GM11168 (cell line): Measurements from ENCODE around the gene RBCK1.

Experiments
- in situ Hi-C: fragments of 300-500 bp; cut with MboI; formaldehyde crosslinking; loops from one replicate; pipeline ENCODE4 v1.12.0; 2022; ENCODE audit warnings: low sequenced_read_pairs; ENCODE audit not compliant: unreplicated experiment

Gene RBCK1

GRCh38 chr20:396619-397431 lies 11.3 kb upstream of the RBCK1 start:
- in situ Hi-C loops = no loop called here

GRCh38 chr20:397432-398237 lies 10.5 kb upstream of the RBCK1 start:
- in situ Hi-C loops = no loop called here

GRCh38 chr20:399182-399707 lies 8.9 kb upstream of the RBCK1 start:
- in situ Hi-C loops = no loop called here

- in situ Hi-C loops = no loop called here
Measured at GRCh38 chr20:400128-400453, 8.0 kb upstream of the RBCK1 start.

GRCh38 chr20:400454-401275 lies 7.4 kb upstream of the RBCK1 start:
- in situ Hi-C loops = no loop called here

- in situ Hi-C loops = no loop called here
Measured at GRCh38 chr20:401682-402495, 6.2 kb upstream of the RBCK1 start.

- in situ Hi-C loops = no loop called here
Measured at GRCh38 chr20:402496-402885, 5.6 kb upstream of the RBCK1 start.

DNA sequence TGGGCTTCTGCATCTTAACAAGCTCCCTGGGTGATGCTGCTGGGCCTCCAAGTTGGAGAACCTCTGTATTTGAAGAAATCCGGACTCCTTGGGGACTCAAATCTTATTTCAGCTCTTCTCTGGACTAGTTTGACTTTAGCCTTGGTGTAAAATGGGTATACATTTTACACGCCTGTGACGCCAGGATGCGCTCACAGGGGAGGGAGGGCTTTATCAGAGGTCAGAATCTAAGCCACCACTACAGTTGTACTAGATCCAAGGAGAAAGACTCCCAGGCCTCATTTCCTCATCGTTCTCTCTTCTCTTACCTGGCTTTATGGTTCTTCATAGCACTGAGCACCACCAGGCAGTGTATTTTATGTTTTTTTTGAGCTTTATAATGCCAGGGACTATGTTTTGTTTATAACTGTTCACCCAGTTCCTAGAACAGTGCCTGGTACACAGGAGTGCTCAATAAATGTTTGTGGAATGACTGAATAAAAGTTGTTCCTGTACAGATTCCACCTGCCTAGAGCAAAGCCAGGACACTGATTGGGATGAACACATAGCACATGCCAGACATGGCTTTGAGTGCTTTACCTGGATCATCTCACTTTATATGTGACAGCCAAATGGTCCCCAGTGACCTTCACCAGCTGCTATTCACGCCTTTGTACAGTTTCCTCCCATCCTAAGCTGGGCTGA lies 5.1 kb upstream of the RBCK1 start:
- in situ Hi-C loops = no loop called here

DNA sequence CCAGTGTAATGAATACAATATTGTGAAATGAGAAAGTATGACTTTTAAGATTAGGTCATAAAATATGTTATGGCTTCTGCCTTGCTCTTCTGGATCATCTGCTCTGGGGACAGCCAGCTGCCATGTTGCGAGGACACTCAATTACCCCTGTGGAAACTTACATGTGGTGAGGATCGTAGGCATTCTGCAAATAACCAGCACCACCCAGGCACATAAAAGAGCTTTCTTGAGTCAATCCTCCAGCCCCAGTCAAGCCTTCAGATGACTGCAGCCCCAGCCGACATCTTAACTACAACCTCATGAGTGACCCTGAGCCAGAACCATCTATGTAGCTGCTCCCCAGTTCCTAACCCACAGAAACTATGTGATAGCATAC lies 4.5 kb upstream of the RBCK1 start:
- in situ Hi-C loops = no loop called here

DNA sequence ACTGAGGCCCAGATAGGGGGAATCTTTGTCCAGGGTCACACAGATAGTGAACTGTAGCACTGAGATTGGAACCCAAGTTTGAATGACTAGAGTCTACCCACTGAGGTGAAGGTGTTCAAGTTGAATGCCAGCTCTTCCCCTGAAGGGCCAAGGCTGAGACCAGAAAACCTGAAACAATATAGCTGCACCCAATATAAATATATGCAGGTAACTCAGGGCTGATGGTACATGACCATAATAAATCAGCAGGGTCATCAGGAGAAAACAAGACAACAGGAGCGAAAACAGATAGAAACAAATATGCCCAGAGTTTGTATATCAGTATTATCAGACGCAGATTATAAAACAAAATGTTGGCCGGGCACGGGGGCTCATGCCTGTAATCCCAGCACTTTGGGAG lies 4.0 kb upstream of the RBCK1 start:
- in situ Hi-C loops = no loop called here

DNA sequence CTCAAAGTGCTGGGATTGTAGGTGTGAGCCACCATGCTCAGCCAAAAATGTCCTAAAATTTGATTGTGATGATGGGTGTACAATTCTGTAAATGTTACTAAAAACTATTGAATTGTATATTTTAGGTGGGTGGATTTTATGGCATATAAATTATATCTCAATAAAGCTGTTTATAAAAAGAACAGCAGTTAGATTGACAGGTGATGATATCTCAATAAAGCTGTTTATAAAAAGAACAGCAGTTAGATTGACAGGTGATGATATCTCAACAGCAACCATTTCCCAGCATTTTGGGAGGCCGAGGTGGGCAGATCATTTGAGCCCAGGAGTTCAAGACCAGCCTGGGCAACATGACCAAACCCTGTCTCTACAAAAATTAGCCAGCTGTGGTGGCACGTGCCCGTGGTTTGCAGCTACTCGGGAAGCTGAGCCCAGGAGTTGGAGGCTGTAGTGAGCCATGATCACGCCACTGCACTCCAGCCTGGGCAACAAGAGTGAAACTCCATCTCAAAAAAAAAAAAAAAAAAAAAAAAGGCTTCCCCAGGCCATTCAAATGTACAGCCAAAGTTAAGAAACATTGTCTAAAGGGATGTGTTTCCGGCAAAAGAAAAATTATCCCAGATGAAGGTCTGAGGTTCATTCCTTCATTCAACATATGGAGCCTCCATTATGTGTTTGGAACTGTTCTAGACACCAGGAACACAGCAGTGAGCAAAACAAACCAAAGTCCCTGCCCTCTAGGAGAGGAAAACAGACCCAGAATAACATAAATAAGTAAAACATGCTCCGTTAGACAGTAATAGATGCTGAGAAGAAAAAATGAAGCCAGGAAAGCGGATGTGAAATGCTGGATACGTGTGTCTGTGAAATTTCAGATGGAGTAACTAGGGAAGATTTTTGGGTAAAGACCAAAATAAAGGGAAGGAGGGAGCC lies 1.6 kb upstream of the RBCK1 start:
- in situ Hi-C loops = no loop called here

DNA sequence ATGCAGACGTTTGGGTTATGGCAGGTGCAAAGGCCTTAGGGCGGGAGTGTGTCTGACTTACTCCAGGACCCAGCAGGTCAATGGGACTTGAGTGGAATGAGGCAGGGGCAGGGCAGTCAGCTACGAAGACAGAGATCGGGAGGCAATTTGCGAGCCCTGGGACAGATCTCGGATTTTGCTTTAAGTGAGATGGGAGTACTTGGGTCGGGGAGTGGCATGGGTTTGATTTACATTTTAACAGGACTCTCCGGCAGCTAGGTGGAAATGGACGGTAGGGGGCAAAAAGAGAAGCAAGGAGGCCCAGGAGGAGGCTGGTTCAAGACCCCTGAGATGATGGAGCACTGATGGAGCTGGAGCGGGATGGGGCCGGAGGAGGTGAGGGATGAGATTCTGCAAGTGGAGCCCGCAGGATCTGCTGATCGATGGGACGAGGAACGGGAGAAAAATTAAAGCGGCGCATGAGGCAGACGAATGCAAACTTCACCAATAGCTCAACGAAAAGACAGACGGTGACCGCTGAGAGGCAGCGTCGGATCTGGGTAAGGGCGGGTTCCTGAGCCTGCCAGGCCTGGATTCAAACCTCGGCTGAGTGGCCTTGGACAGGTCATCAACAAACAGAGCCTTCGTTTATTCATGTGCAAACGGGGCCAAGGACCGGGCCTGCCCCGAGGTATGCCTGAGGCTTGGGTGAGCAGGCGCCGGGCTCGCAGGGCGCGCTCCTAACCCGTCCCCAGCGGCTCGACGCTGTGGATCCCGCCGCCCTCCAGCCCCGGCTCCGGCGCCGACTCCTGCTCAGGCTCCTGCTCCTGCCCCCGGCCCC lies 756 bp upstream of the RBCK1 start:
- in situ Hi-C loops = no loop called here

DNA sequence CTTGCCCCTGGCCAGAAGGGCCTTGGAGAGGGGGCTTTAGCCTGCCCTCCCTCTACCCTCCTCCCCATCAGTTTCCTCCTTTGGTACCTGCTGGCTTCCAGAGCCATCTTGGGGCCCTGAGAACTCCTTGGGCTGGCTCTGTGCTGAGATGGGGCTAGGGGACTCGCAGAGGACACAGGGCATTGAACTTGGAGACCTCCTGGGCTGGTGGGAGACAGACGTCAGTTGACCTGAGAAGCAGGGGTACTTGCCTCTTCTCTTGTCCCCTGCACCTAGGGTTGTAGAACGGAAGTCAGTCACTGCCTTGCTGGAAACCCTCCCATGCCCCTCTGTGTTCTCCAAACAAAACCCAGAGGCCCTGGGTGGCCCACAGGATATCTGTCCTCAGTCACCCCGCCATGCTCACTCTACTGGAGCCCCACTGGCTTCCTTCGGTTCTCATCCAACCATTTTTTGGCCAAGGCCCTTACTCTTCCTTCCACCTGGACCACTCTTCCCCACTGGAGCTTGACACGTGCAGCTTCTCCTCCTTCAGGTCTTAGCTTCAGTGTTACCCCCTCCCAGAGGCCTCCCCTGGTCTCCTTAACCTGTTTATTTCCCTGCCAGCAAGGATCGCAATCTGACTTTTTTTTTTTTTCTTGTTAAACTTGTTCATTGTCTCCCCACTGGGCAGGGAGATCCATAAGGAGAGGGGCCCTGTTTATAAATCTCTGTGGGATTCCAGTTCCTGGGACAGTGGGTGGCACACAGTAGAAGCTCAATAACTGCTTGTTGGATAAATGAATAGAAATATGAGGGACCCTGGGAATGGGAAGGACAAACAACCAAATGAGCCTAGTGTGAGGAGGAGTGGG lies 971 bp downstream of the RBCK1 start:
- in situ Hi-C loops = no loop called here

DNA sequence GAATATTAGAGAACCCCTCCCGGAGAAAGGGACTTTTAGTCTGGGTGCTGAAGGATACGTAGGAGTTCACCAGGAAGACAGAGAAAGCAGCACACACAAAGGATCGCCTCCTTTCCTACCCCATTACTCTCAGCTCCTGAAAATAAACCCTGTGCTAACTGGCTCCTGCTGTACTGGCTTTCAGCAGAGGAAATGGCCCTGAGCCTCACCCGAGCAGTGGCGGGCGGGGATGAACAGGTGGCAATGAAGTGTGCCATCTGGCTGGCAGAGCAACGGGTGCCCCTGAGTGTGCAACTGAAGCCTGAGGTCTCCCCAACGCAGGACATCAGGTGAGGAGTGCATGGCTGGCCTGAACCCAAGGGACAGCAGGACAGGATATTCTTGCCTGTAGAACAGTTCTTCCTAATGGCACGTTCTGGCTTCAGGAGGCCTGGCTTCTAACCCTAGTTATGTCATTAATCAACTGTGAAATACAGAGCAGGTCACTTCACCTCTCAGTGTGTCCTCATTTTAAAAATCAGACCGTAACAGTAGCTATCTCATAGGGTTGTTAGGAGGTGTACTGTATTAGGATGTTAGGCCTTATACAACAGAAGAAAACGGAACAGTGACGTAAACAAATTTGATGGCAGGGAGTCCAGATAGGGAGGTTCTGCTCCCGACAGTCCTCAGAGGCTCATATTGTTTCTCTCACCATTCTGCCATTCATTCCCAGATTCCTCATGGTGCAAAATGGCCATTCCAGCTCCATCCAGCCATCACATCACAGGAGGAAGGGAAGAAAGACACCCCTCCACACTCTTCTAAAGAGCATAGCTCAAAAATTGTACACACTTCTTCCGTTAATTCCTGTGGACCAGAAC lies 1.8 kb downstream of the RBCK1 start:
- in situ Hi-C loops = no loop called here

- in situ Hi-C loops = no loop called here
Measured at GRCh38 chr20:412081-412480, 4.0 kb downstream of the RBCK1 start.

DNA sequence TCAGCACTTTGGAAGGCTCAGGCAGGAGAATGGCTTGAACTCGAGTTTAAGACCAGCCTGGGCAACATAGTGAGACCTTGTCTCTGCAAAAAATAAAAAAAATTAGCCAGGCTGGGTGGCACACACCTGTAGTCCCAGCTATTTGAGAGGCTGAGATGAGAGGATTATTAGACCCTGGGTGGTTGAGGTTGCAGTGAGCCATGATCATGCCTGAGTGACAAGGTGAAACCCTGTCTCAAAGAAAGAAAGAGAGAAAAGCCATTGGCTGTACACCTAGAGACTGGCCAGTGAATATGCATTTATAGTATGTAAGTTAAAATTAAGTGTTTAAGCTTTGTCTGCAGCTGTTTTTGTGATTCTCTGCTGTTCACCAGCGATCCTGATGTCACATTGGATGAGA lies 6.1 kb downstream of the RBCK1 start:
- in situ Hi-C loops = no loop called here
